ENCODE measurements around the gene GCHFR.
A peak's percentile ranks its signal among the peaks of the same experiment; 100 is the strongest.

GCHFR gene

DNA sequence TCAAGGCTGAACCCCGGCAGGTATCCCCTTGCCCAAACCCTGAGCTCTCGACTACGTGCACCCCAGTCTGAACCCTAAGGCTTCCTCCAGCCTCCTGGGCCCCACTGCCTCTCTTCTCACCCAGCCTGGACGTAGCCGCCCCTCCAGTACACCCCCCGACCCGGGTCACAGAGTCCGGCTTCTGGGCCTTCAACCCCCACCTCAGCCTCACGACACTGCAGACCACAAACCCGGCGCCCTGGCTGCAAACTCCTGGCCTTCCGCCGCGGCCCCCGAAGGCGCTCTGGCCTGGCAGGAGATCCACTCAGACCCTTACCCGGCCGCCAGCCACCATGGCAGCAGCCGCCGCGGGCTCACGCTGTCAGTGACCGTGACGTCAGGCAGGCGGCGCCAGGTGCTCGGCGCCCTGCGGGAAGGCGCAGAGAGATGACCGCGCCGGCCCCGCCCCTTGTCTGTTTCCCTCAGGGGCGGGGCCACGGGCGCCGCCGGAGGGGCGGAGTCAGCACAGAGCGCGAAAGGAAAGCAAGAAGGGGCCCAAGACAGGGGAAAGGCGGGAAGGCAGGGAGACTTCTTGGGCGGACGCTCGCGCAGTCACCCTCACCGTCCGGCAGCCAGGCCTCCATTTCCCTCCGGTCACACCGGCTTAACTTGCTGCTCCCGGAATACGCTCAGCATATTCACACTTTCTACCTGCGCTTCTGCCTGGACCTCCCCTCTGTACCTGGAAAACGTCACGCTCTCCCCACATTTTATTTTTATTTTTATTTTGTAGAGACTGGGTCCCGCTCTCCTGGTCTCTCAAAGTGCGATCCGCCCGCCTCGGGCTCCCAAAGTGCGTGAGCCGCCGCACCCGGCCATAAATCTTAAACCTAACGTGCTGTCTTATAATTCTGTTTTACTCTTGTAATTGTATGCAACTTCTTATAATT is 8.7 kb upstream of the GCHFR start, which contains the start of gene RMDN3 (continued):
- TF ChIP-seq ZNF211 (tag by site-specific recombination; IDR thresholded peaks at IDR 0.05; ENCODE audit: low read depth) = no peak
- TF ChIP-seq, protein P1, sequence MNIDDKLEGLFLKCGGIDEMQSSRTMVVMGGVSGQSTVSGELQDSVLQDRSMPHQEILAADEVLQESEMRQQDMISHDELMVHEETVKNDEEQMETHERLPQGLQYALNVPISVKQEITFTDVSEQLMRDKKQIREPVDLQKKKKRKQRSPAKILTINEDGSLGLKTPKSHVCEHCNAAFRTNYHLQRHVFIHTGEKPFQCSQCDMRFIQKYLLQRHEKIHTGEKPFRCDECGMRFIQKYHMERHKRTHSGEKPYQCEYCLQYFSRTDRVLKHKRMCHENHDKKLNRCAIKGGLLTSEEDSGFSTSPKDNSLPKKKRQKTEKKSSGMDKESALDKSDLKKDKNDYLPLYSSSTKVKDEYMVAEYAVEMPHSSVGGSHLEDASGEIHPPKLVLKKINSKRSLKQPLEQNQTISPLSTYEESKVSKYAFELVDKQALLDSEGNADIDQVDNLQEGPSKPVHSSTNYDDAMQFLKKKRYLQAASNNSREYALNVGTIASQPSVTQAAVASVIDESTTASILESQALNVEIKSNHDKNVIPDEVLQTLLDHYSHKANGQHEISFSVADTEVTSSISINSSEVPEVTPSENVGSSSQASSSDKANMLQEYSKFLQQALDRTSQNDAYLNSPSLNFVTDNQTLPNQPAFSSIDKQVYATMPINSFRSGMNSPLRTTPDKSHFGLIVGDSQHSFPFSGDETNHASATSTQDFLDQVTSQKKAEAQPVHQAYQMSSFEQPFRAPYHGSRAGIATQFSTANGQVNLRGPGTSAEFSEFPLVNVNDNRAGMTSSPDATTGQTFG (tag by site-specific recombination; IDR thresholded peaks at IDR 0.05; ENCODE audit: borderline replicate concordance) = no peak
- TF ChIP-seq ZNF747 (tag by site-specific recombination; IDR thresholded peaks at IDR 0.05) = no peak
- peak; percentile 86 for TF ChIP-seq KLF9 (tag by site-specific recombination; IDR thresholded peaks at IDR 0.05; ENCODE audit: low read depth)
- TF ChIP-seq, protein P2, sequence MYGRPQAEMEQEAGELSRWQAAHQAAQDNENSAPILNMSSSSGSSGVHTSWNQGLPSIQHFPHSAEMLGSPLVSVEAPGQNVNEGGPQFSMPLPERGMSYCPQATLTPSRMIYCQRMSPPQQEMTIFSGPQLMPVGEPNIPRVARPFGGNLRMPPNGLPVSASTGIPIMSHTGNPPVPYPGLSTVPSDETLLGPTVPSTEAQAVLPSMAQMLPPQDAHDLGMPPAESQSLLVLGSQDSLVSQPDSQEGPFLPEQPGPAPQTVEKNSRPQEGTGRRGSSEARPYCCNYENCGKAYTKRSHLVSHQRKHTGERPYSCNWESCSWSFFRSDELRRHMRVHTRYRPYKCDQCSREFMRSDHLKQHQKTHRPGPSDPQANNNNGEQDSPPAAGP (tag by site-specific recombination; IDR thresholded peaks at IDR 0.05) = peak; percentile 51; the same call in 1 of the 2 replicates
- peak; percentile 76; the same call in 1 of the 2 replicates for TF ChIP-seq ZNF610 (tag by site-specific recombination; IDR thresholded peaks at IDR 0.05; ENCODE audit: borderline replicate concordance)
- no peak for TF ChIP-seq ZSCAN16 (tag by site-specific recombination; IDR thresholded peaks at IDR 0.05)
- TF ChIP-seq, protein P3, sequence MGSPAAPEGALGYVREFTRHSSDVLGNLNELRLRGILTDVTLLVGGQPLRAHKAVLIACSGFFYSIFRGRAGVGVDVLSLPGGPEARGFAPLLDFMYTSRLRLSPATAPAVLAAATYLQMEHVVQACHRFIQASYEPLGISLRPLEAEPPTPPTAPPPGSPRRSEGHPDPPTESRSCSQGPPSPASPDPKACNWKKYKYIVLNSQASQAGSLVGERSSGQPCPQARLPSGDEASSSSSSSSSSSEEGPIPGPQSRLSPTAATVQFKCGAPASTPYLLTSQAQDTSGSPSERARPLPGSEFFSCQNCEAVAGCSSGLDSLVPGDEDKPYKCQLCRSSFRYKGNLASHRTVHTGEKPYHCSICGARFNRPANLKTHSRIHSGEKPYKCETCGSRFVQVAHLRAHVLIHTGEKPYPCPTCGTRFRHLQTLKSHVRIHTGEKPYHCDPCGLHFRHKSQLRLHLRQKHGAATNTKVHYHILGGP (tag by site-specific recombination; IDR thresholded peaks at IDR 0.05) = no peak
- no peak for TF ChIP-seq BCL11B (tag by site-specific recombination; IDR thresholded peaks at IDR 0.05; ENCODE audit: low read depth)
- no peak for TF ChIP-seq ZNF621 (tag by site-specific recombination; IDR thresholded peaks at IDR 0.05)
- TF ChIP-seq ZNF76 (tag by site-specific recombination; IDR thresholded peaks at IDR 0.05; ENCODE audit: borderline replicate concordance, low read depth) = peak; percentile 71
- peak; percentile 88 for TF ChIP-seq KLF8 (tag by site-specific recombination; IDR thresholded peaks at IDR 0.05)
- TF ChIP-seq MEIS1 (CRISPR knock-in tag; IDR thresholded peaks at IDR 0.05; ENCODE audit: borderline replicate concordance) = no peak
- peak; percentile 92 for TF ChIP-seq SP2 (tag by site-specific recombination; IDR thresholded peaks at IDR 0.05)
- TF ChIP-seq, protein P4, sequence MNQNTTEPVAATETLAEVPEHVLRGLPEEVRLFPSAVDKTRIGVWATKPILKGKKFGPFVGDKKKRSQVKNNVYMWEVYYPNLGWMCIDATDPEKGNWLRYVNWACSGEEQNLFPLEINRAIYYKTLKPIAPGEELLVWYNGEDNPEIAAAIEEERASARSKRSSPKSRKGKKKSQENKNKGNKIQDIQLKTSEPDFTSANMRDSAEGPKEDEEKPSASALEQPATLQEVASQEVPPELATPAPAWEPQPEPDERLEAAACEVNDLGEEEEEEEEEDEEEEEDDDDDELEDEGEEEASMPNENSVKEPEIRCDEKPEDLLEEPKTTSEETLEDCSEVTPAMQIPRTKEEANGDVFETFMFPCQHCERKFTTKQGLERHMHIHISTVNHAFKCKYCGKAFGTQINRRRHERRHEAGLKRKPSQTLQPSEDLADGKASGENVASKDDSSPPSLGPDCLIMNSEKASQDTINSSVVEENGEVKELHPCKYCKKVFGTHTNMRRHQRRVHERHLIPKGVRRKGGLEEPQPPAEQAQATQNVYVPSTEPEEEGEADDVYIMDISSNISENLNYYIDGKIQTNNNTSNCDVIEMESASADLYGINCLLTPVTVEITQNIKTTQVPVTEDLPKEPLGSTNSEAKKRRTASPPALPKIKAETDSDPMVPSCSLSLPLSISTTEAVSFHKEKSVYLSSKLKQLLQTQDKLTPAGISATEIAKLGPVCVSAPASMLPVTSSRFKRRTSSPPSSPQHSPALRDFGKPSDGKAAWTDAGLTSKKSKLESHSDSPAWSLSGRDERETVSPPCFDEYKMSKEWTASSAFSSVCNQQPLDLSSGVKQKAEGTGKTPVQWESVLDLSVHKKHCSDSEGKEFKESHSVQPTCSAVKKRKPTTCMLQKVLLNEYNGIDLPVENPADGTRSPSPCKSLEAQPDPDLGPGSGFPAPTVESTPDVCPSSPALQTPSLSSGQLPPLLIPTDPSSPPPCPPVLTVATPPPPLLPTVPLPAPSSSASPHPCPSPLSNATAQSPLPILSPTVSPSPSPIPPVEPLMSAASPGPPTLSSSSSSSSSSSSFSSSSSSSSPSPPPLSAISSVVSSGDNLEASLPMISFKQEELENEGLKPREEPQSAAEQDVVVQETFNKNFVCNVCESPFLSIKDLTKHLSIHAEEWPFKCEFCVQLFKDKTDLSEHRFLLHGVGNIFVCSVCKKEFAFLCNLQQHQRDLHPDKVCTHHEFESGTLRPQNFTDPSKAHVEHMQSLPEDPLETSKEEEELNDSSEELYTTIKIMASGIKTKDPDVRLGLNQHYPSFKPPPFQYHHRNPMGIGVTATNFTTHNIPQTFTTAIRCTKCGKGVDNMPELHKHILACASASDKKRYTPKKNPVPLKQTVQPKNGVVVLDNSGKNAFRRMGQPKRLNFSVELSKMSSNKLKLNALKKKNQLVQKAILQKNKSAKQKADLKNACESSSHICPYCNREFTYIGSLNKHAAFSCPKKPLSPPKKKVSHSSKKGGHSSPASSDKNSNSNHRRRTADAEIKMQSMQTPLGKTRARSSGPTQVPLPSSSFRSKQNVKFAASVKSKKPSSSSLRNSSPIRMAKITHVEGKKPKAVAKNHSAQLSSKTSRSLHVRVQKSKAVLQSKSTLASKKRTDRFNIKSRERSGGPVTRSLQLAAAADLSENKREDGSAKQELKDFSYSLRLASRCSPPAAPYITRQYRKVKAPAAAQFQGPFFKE (tag by site-specific recombination; IDR thresholded peaks at IDR 0.05; ENCODE audit: borderline replicate concordance) = no peak
- no peak for TF ChIP-seq ZNF571 (tag by site-specific recombination; IDR thresholded peaks at IDR 0.05)
- TF ChIP-seq, protein P5, sequence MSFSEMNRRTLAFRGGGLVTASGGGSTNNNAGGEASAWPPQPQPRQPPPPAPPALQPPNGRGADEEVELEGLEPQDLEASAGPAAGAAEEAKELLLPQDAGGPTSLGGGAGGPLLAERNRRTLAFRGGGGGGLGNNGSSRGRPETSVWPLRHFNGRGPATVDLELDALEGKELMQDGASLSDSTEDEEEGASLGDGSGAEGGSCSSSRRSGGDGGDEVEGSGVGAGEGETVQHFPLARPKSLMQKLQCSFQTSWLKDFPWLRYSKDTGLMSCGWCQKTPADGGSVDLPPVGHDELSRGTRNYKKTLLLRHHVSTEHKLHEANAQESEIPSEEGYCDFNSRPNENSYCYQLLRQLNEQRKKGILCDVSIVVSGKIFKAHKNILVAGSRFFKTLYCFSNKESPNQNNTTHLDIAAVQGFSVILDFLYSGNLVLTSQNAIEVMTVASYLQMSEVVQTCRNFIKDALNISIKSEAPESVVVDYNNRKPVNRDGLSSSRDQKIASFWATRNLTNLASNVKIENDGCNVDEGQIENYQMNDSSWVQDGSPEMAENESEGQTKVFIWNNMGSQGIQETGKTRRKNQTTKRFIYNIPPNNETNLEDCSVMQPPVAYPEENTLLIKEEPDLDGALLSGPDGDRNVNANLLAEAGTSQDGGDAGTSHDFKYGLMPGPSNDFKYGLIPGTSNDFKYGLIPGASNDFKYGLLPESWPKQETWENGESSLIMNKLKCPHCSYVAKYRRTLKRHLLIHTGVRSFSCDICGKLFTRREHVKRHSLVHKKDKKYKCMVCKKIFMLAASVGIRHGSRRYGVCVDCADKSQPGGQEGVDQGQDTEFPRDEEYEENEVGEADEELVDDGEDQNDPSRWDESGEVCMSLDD (tag by site-specific recombination; IDR thresholded peaks at IDR 0.05) = no peak
- TF ChIP-seq, protein P6, sequence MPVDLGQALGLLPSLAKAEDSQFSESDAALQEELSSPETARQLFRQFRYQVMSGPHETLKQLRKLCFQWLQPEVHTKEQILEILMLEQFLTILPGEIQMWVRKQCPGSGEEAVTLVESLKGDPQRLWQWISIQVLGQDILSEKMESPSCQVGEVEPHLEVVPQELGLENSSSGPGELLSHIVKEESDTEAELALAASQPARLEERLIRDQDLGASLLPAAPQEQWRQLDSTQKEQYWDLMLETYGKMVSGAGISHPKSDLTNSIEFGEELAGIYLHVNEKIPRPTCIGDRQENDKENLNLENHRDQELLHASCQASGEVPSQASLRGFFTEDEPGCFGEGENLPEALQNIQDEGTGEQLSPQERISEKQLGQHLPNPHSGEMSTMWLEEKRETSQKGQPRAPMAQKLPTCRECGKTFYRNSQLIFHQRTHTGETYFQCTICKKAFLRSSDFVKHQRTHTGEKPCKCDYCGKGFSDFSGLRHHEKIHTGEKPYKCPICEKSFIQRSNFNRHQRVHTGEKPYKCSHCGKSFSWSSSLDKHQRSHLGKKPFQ (tag by site-specific recombination; IDR thresholded peaks at IDR 0.05) = peak; percentile 89
- TF ChIP-seq, protein P7, sequence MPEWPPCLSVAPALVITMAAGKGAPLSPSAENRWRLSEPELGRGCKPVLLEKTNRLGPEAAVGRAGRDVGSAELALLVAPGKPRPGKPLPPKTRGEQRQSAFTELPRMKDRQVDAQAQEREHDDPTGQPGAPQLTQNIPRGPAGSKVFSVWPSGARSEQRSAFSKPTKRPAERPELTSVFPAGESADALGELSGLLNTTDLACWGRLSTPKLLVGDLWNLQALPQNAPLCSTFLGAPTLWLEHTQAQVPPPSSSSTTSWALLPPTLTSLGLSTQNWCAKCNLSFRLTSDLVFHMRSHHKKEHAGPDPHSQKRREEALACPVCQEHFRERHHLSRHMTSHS (tag by site-specific recombination; IDR thresholded peaks at IDR 0.05) = no peak
- no peak for TF ChIP-seq ZNF341 (tag by site-specific recombination; IDR thresholded peaks at IDR 0.05; ENCODE audit: low read depth)
- no peak for TF ChIP-seq ZNF157 (tag by site-specific recombination; IDR thresholded peaks at IDR 0.05)
- no peak for TF ChIP-seq ZNF768 (tag by site-specific recombination; IDR thresholded peaks at IDR 0.05)

All from HEK293 (cell line).